ENCODE measurements around the gene XAGE5.
"Not testable (repeated sequence)": the region's sequence is repeated elsewhere in the genome, so short reads cannot be mapped to it uniquely, and the experiment has no call there.

Gene XAGE5, protein sequence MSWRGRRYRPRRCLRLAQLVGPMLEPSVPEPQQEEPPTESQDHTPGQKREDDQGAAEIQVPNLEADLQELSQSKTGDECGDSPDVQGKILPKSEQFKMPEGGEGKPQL

DNA sequence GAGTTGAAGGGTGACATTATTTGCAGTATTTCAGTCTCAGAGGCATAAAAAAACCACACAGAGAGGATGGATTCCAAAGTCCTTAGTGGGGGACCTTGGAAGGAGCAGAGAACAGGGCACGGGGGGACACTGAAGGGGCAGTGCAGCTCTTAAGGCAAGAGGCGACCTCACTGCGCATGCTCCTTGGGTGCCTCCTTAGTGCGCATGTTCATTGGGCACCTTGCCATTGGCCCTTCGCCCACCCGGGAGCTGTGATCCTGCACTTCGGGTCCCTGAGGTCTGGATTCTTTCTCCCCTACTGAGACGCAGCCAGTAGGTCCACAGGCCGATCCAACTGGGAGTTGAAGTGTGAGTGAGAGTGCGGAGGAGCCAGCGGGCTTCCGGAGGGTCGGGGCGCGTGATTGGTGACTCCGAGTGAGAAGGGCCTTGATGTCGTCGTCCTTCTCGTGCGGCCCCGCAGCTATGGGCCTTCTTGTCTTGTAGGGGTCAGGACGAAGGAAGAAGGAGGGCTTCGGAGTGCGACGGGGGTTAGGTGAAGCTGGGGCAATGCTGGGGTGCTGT, at the start of gene XAGE5:
Gene XAGE5 (plus strand): TSS at position 223 of the 561 bp plus-strand sequence. CDS start 1,280 bp downstream, outside the sequence.
- ATAC-seq = no peak

DNA sequence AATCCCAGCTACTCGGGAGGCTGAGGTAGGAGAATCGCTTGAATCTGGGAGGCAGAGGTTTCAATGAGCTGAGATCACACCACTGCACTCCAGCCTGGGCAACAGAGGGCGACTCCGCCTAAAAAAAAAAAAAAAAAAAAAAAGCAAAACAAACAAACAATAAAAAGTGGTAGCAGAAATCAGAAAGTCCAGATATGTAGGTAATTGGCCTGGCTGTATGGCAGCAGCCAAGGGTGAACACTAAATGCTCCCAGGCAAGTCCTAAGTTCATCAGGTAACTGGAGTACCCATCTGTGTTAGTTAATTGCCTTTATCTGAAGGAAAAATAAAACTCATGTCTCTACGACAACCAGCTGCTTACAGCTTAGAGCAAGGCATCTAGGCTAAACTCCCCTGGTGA, 45.1 kb upstream of the XAGE5 start:
- ATAC-seq = not testable (repeated sequence)

DNA sequence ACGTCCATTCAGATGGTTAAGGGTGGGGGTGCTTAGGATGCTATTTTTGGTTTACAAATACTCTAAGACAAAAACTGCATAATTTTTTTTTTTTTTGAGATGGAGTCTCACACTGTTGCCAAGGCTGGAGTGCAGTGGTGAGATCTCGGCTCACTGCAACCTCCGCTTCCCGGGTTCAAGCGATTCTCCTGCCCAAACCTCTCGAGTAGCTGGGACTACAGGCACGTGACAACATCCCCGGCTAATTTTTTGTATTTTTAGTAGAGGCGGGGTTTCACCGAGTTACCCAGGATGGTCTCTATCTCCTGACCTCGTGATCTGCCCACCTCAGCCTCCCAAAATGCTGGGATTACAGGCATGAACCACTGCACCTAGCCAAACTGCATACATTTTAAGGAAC, 37.6 kb upstream of the XAGE5 start:
- not testable (repeated sequence) for ATAC-seq

DNA sequence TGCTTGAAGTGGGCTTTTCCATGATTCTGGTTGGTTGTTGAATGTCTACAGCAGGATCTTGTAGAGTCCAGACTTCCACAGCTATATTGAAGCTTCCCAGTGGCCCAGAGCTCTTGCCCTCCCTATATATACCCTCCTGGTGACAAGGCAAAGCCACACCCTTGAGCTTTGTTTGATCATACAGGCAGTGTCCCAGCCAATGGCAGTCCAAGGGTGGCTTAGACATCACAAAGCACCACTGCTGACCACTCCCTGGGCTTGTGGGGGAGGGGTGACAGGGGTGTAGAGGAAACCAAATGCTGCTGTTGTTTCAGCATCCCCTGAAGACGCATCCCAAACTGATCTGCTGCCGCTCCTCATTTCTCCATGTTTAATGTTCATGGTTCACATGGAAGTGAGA, 13.8 kb upstream of the XAGE5 start, which contains the start of gene SPANXN5:
Gene SPANXN5 (minus strand): TSS at position 101 of the 400 bp plus-strand sequence. CDS start 79 bp downstream, at position 22.
- ATAC-seq = not testable (repeated sequence)

DNA sequence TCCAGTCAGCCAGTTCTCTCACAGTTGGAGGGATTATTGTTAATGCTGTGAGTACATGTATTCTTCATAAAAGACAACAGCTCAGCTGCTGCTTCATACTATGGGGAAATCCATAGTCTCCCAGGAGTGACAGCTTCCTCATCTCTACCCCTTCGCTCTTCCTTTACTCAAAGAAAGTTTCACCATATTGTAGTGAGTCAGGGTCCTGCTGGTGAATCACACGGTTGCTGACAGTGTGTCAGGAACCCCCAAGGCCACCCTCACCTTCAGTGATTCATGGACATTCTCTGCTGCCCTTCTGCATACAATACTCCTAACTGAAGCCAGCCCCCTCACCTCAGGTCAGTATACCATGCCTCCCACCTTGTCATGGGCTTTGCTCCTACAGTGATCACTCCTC, 6.2 kb upstream of the XAGE5 start:
- ATAC-seq = not testable (repeated sequence)

DNA sequence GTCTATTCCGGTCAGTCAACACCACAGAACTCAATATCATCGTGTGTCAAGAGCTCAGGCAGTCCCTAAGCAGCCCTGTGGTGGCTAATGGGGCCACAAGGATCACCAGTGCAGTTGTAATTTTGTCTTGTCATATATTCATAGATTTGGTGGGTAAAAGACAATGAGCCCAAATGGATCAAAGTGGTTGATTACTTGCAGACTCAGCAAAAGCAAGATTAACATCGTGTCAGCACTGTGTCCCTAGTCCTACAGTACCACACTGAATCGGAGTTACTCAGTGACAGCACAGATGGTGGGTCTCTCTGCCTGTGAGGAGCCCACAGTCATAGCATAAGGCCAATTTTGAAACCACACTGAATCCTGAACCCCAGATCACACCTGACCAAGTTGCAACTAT, 8.7 kb downstream of the XAGE5 start:
- ATAC-seq = no peak

DNA sequence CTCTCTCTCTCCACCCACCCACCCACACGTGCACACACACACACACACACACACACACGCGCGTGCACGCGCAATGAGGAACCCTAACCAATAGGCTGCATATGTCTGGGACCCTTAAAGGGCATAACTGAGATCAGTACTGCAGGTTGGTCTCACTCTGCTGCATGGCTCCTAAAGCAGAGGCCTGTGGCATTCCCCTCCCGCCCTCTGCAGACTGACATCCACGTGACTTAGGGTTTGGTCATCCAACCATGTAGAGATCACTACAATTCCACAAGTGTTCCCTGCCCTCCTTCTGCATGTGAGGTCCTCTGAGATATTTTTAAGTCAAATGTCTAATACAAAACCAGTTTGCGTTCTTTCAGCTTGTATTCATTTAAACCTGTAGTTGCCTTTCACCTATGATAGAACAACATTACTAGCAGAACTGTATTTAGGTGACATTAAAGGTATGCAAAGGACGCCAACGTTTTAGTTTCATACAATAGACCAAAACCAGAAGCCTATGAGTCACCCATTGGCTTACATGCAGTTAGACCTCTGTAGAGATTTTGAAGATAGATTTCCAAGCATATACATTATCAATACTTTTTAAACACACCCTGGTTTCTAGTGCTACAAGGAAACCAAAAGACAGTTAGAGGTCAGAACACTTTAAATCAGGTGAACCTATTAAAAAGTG, 10.1 kb downstream of the XAGE5 start:
- ATAC-seq = no peak

DNA sequence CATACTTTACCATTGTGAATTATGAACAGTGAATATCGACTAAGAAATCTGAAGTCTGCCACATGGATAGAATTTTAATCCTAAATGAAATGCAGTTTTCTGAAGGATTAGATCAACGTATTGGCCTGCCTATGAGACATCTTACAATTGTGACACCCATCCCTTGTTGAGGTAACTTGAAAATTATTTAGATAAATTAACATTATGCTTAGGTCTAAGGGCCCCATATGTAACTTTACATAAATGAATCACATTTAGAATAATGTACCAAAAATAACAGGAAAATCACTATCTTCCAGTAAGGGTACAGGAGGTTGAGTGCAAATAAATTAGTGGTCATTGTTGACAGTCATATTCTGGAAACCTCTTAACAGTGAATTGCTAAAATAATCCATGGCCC, 13.5 kb downstream of the XAGE5 start:
- no peak for ATAC-seq

DNA sequence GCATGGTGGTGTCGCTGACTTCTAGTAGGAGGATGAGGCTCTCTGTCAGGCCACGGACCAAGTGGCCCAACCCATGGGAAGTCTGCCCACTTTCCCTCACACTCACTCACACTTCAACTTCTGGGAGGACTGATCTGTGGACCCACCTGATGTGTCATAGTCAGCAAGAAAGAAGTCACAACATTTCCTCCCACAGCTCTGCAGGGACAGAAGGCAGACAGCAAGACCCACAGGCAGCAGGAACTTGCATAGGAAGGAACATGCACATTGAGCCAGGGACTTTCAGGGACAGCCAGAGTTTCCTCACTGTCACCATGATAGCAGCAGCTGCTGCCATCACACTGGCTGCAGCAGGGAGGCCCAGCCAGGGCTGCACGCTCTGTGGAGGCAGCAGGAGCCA, 19.5 kb downstream of the XAGE5 start:
- ATAC-seq = no peak

DNA sequence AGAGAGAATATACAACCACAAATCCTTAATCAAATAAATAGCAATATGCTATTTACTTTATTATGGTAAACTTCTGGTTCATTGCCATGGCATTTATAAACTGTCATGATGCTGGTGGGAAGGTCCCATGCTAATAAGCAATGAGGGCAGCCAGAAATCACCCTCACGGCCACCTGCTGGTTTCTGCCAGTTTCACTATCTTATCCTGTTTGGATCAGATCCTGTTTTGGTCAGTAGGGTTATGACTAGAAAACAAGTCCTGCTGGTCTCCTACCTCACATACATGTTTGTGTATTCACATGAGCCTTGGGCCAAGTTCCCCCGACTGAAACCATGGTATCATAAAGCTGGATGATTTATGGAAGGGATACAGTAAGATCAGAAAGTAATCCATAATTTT, 28.1 kb downstream of the XAGE5 start:
- no peak for ATAC-seq

DNA sequence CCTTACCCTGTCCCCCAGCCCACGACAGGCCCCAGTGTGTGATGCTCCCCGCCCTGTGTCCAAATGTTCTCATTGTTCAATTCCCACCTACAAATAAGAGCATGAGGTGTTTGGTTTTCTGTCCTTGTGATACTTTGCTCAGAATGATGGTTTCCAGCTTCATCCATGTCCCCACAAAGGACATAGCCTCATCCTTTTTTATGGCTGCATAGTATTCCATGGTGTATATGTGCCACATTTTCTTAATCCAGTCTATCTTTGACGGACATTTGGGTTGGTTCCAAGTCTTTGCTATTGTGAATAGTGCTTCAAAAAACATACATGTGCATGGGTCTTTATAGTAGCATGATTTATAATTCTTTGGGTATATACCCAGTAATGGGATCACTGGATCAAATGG, 32.5 kb downstream of the XAGE5 start:
- not testable (repeated sequence) for ATAC-seq

DNA sequence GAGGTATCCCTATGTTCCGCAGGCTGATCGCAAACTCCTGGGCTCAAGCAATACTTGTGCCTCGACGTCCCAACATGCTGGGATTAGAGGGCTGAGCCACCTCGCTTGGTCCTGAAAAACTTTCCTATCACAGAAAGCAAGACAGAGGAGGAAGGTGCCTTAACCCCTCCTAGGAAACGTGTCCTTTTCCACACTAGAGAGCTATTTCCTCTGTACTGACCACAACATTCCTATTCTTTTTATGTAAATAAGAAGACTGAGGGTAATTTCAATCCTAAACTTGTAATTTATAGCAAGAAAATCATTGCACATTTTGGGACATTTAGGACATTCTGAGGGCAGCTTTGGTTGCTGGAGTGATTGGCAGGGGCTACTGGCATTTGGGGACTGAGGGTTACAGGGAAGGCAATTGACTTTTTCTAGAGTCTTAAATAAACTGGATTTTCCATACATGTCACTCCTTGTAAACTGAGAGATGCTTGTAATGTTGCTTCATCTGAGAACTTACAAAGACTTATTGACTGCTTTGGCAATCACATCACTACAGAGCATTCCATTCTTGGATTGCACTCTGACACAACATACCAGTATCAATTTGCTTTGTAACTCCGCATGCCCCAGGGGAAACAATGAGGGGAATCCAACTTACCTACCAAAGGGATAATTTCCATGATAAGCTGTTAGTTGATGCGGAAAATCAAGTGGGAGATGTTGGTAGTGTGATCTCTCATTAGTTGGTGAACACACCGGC, 41.2 kb downstream of the XAGE5 start:
- ATAC-seq = no peak

DNA sequence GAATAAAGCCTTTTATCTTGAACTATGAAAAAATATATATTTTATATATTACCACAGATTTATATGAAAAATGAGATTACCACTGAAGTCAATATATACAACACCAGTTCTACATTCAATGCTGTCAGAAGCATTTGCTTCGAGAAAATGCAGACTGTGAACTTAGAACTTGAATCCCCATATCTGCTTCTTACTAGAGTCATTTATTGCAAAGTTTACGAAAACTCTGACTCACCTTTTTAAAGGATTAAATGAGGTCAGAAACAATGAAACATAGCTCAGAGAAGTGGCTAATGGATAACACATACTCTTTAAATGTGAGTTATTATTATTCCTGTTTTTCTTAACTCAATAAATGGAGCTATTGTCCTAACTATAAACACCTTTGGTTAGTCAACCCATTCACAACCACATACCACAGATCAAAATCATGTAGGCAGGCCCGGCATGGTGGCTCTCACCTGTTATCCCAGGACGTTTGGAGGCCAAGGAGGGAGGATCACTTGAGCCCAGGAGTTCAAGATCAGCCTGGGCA, 46.0 kb downstream of the XAGE5 start:
- not testable (repeated sequence) for ATAC-seq

DNA sequence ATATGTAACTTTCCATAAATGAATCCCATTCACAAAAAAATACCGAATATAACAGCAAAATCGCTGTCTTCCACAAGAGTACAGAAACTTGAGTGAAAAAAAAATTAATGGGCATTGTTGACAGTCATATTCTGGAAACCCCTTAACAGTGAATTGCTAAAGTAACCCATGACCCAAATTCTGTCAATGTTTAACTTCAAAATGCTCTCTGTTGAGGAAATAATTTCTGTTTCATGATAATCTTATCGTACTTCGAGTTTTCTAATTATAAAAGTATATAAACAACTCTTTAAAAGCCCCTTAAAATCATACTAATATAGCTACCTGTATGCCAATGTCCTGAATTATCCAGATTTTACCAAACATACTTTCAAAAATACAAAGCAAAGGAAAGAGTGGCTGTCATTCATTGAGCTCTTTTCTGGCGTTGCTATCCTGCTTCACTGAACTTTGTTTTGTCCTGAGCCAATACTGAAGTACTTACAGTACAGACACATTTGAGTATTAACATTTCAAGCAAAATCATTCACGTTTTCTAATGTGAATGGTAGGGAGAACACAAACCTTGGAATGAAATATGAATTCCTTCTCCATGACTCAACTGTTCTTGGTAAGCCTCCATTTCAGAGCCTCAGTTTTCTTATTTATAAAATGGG, 54.4 kb downstream of the XAGE5 start:
- ATAC-seq = no peak

Data from activated CD4-positive, CD25-positive, alpha-beta regulatory T cell treated with anti-CD3 and anti-CD28 coated beads, Interleukin-2, amount 50 U/mL, for 24 hours (primary cell).